Vagina (tissue), 2 donors: ENCODE results near the gene OTOF.

Experiments
- POLR2A ChIP-seq, 2 donors: fragments of 450-650 bp; IDR thresholded peaks; one replicate each; pipeline ENCODE4 v1.6.1; 2017; ENCODE audit warnings: antibody characterized with exemption in 2 of 2, mild to moderate bottlenecking in 2 of 2, moderate library complexity in 2 of 2
- POLR2AphosphoS5 ChIP-seq, 2 donors: sonication (generic); formaldehyde crosslinking; IDR thresholded peaks; one replicate each; pipeline ENCODE4 v1.9.0; 2017; ENCODE audit warnings: antibody characterized with exemption in 2 of 2, mild to moderate bottlenecking in 2 of 2, low read depth in 1 of 2; ENCODE audit not compliant: insufficient read depth in 1 of 2
- TF ChIP-seq, protein P1 (sequence below), 3 experiments: fragments of 450-650 bp in 2 of 3; fragments of 200-600 bp in 1 of 3; sonication (generic) in 1 of 3; IDR thresholded peaks; one replicate each; pipeline ENCODE4 v1.5.1; 2017 to 2019; ENCODE audit warnings: antibody characterized with exemption in 3 of 3, mild to moderate bottlenecking in 2 of 3, moderate library complexity in 2 of 3

DNA sequence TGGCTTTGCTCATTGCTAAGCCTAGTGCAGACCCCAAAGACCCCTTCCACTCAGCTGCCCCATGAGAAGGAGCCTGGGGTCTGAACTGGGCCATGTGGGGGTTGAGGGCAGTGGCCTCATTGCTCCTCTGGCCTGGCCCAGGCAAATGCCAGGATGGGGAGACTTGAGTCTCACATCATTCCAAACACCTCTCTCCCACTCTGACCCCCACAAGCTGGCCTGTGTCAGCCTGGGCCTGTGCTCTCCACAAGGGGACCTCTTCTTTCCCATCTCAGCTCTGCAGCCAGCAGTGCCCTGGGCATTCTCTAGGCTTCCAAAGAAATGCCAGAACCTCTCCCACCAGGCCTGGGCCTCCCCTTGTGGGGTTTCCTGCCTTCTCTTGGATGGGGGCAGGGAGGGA, 45.8 kb upstream of the OTOF start:
- TF ChIP-seq POLR2A (IDR thresholded peaks at IDR 0.05) = no peak
- TF ChIP-seq, protein P1, sequence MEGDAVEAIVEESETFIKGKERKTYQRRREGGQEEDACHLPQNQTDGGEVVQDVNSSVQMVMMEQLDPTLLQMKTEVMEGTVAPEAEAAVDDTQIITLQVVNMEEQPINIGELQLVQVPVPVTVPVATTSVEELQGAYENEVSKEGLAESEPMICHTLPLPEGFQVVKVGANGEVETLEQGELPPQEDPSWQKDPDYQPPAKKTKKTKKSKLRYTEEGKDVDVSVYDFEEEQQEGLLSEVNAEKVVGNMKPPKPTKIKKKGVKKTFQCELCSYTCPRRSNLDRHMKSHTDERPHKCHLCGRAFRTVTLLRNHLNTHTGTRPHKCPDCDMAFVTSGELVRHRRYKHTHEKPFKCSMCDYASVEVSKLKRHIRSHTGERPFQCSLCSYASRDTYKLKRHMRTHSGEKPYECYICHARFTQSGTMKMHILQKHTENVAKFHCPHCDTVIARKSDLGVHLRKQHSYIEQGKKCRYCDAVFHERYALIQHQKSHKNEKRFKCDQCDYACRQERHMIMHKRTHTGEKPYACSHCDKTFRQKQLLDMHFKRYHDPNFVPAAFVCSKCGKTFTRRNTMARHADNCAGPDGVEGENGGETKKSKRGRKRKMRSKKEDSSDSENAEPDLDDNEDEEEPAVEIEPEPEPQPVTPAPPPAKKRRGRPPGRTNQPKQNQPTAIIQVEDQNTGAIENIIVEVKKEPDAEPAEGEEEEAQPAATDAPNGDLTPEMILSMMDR (IDR thresholded peaks at IDR 0.05) = no peak
- no peak for TF ChIP-seq POLR2AphosphoS5 (IDR thresholded peaks at IDR 0.05; ENCODE audit: insufficient read depth in 1 of 2, low read depth in 1 of 2)
